Glutamatergic neuron (in vitro differentiated cells): ENCODE data around the gene ERMAP. TPM values are rescaled to one million over a fixed set of nuclear protein-coding genes. Genes with fewer than 3 reads are reported as not detected.

Experiments used
- DNase-seq: peaks from one replicate; pipeline ENCODE4 v3.0.0; 2022
- H3K27ac Mint-ChIP-seq: one replicate; pipeline ENCODE4 v1.8.0; 2020; ENCODE audit warnings: mild to moderate bottlenecking, mixed read lengths, inconsistent platforms; ENCODE audit not compliant: unreplicated experiment
- H3K27me3 Mint-ChIP-seq: one replicate; pipeline ENCODE4 v1.8.0; 2020; ENCODE audit warnings: mild to moderate bottlenecking, moderate library complexity, mixed read lengths, inconsistent platforms; ENCODE audit not compliant: unreplicated experiment
- H3K36me3 Mint-ChIP-seq: one replicate; pipeline ENCODE4 v1.8.0; 2020; ENCODE audit warnings: mild to moderate bottlenecking, mixed read lengths, inconsistent platforms; ENCODE audit not compliant: unreplicated experiment
- H3K4me1 Mint-ChIP-seq: one replicate; pipeline ENCODE4 v1.8.0; 2020; ENCODE audit warnings: mild to moderate bottlenecking, low read depth, mixed read lengths, inconsistent platforms; ENCODE audit not compliant: unreplicated experiment
- H3K4me3 Mint-ChIP-seq: one replicate; pipeline ENCODE4 v1.8.0; 2020; ENCODE audit warnings: mild to moderate bottlenecking, mixed read lengths, inconsistent platforms; ENCODE audit not compliant: unreplicated experiment
- H3K9me3 Mint-ChIP-seq: one replicate; pipeline ENCODE4 v1.8.0; 2020; ENCODE audit warnings: mild to moderate bottlenecking, moderate library complexity, mixed read lengths, inconsistent platforms; ENCODE audit not compliant: unreplicated experiment
- total RNA-seq: library from RNA; stranded (reverse); fragmentation: NEBNext Ultra II Directional; extraction: Animal tissue kit (Norgen Biotek cat#: 25700); gene quantifications from one replicate; pipeline ENCODE4 v1.2.1, GENCODE V29; 2021; ENCODE audit not compliant: unreplicated experiment
- TF ChIP-seq, protein P1 (sequence below): fragments of 200-600 bp; sonication (generic); IDR thresholded peaks from one replicate; pipeline ENCODE4 v1.5.0; 2021; ENCODE audit not compliant: partially characterized antibody, unreplicated experiment

The ERMAP gene
- total RNA-seq, 1 donor from 2014 or later = 4.9 TPM

DNA sequence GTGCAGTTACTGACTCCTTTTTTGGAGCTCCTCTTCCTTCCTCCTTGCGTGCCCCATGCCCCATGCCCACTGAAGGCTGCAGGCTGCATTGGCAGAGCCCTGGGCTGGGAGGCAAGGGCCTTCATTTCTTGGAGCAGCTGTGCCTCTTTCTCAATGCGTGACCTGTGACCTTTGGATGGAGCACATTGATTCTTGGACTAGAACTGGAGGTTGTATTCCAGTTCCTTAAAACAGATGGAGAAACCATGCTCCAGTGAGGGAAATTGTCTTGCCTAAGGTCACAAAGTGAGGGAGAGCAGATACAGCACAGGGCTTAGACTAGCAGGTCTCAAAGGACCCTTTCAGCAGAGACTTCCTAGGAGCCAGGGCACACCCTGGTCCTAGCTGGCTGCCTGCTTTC is 23.1 kb upstream of the ERMAP start:
- Mint-ChIP-seq H3K27me3 (peaks cover 4% of the 10 kb centered on the region), H3K36me3 (no peaks in the 10 kb centered on the region), H3K9me3 (peaks cover 2% of the 10 kb centered on the region), H3K4me3 (peak overlapping the region; percentile 25), H3K4me1 (peaks cover 9% of the 10 kb centered on the region), H3K27ac (no peak overlapping the region)
- no peak for DNase-seq
- TF ChIP-seq, protein P1, sequence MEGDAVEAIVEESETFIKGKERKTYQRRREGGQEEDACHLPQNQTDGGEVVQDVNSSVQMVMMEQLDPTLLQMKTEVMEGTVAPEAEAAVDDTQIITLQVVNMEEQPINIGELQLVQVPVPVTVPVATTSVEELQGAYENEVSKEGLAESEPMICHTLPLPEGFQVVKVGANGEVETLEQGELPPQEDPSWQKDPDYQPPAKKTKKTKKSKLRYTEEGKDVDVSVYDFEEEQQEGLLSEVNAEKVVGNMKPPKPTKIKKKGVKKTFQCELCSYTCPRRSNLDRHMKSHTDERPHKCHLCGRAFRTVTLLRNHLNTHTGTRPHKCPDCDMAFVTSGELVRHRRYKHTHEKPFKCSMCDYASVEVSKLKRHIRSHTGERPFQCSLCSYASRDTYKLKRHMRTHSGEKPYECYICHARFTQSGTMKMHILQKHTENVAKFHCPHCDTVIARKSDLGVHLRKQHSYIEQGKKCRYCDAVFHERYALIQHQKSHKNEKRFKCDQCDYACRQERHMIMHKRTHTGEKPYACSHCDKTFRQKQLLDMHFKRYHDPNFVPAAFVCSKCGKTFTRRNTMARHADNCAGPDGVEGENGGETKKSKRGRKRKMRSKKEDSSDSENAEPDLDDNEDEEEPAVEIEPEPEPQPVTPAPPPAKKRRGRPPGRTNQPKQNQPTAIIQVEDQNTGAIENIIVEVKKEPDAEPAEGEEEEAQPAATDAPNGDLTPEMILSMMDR = no peak

DNA sequence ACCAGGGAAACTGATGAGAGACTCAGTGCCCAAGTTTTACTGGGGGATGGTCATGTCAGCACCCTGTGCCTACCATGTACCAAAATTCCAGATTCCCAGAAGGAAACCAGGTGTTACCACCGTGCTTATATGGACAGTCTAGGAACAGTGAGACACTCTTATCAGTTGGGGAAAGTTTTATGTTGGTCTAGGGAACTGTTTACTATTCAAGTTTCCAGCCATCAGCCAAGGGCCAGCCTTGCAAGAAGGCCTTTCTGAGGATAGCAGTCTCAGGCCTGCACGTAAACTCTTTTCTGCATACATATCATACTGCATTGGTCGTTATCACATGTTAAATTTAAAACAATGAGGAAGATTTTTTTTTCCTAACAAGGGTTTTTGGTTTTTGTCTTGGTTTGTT is 19.5 kb upstream of the ERMAP start:
- no peak for DNase-seq
- Mint-ChIP-seq H3K27ac (no peak overlapping the region), H3K27me3 (peaks cover 4% of the 10 kb centered on the region), H3K36me3 (no peaks in the 10 kb centered on the region), H3K9me3 (peaks cover 2% of the 10 kb centered on the region), H3K4me1 (peaks cover 9% of the 10 kb centered on the region), H3K4me3 (no peak overlapping the region)
- TF ChIP-seq, protein P1 = no peak

DNA sequence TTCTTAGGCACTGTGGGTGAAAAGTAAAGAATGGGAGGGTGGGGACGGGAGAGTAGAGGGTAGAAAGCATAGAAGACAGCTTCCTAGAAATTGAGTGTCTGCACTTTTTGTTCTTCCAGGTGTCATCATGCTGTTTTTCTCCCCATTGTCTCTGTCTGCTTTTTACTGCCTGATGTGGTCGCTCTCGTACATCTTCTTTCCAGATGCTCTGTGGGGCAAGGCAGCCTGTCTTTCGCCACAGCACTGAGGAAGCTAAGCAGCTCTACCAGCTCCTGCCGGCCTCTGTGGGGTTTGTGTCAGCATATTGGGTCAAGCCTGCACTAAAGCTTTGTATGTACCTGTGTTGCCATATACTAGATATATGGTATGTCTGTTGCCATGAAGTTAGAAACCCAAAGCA is 18.9 kb upstream of the ERMAP start:
- no peak for DNase-seq
- H3K9me3 Mint-ChIP-seq = peaks cover 2% of the 10 kb centered on the region

DNA sequence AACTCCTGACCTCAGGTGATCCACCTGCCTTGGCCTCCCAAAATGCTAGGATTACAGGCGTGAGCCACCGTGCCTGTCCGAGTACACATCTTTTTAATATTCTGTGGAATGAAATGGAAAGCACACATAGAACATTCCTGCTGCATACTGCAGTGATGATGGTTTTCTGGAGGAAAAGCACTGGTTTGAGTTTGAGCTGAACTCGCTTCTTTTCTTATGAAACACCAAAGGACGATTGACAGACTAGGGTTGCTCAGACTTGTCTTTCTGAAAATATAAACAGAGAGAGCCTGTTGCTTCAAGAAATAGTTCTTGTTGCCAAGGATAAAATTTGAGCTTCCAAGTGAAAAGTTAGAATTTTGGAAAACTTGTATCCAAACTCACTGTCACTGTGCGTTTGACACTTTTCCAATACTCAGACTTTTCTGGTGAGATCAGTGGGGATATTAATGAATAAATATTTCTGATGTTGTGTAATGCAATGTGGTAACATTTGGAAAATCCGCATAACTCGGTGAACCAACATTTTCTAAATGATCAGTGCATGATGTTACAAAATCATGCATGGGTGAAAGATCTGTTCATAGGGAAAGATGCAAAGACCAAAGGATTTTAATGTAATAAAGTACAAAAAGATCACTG is 15.0 kb upstream of the ERMAP start:
- DNase-seq = no peak
- H3K9me3 Mint-ChIP-seq = no peaks in the 10 kb centered on the region
- TF ChIP-seq, protein P1 = no peak
- no peak overlapping the region for H3K27ac Mint-ChIP-seq
- H3K36me3 Mint-ChIP-seq = peaks cover 10% of the 10 kb centered on the region
- no peak overlapping the region for H3K4me3 Mint-ChIP-seq
- H3K27me3 Mint-ChIP-seq = no peaks in the 10 kb centered on the region
- peaks cover 9% of the 10 kb centered on the region for H3K4me1 Mint-ChIP-seq

More for the DNA sequence above, 18.9 kb upstream of the ERMAP start:
- H3K27me3 Mint-ChIP-seq = peaks cover 4% of the 10 kb centered on the region
- TF ChIP-seq, protein P1 = no peak
- no peak overlapping the region for H3K4me3 Mint-ChIP-seq
- H3K4me1 Mint-ChIP-seq = peaks cover 9% of the 10 kb centered on the region
- H3K27ac Mint-ChIP-seq = no peak overlapping the region
- no peaks in the 10 kb centered on the region for H3K36me3 Mint-ChIP-seq

GRCh38 chr1:42806171-42806570 is 10.8 kb upstream of the ERMAP start:
- Mint-ChIP-seq H3K36me3 (peaks cover 10% of the 10 kb centered on the region), H3K27me3 (peaks cover 4% of the 10 kb centered on the region), H3K27ac (no peak overlapping the region), H3K4me1 (peaks cover 20% of the 10 kb centered on the region), H3K4me3 (no peak overlapping the region), H3K9me3 (peaks cover 5% of the 10 kb centered on the region)
- no peak for DNase-seq
- TF ChIP-seq, protein P1 = no peak
